ENCODE measurements around the gene CHN1. TPM values are rescaled to one million over a fixed set of nuclear protein-coding genes. Genes with fewer than 3 reads are reported as not detected.

The CHN1 gene
- total RNA-seq, 2 experiments from 2014 or later = 0.62 to 1.2 TPM

DNA sequence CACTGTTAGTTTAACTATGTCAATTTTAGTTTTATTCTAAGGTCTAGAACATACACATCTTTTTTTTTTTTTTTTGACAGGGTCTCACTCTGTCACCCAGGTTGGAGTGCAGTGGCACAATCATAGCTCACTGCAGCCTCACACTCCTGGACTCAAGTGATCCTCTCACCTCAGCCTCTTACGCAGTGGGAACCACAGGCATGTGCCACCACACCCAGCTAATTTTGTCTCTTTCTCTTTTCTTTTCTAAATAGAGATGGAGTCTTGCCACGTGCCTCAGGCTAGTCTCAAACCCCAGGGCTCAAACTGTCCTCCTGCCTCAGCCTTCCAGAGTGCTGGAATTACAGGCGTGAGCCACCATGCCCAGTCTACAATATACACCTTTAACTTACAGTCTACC is 171.4 kb downstream of the CHN1 start:
- DNase-seq = no peak
- ChIA-PET POLR2A (no interaction called here), CTCF (interaction anchor here (0.7 kb wide), 1 partner anchor 59 kb away, joined by 3 read pairs; no protein-coding TSS in a partner anchor)
- peaks cover 7% of the 10 kb centered on the region for H3K36me3 Mint-ChIP-seq (ENCODE audit: low read depth)
- H3K9me3 Mint-ChIP-seq = peaks cover 17% of the 10 kb centered on the region
- H3K4me1 Mint-ChIP-seq = peaks cover 21% of the 10 kb centered on the region
- H3K27me3 Mint-ChIP-seq = no peaks in the 10 kb centered on the region
- H3K27ac Mint-ChIP-seq = no peak overlapping the region
- no peak overlapping the region for H3K4me3 Mint-ChIP-seq

DNA sequence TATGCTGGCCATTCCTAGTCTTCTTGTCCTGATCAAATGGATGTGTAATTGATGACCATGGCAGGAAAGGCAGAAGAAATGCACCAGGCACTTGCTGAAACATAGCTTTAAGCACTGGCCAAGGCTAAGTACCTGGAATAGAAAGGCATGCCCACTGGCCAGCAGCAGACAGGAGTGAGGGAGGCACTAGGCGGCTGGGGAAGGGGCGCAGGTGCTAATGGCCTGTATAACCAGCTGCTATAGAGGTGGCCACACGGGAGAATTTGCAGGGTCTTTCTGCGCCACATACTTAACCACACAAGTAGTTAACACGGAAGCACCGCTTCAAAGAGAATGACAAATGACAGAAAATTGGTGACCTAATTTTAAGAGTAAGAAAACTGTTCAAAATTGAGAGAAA is 174.6 kb downstream of the CHN1 start:
- CTCF ChIA-PET = no interaction called here
- DNase-seq = no peak
- no peaks in the 10 kb centered on the region for H3K27me3 Mint-ChIP-seq
- POLR2A ChIA-PET = no interaction called here
- peaks cover 15% of the 10 kb centered on the region for H3K4me1 Mint-ChIP-seq
- H3K4me3 Mint-ChIP-seq = no peak overlapping the region
- H3K27ac Mint-ChIP-seq = no peak overlapping the region
- peaks cover 15% of the 10 kb centered on the region for H3K9me3 Mint-ChIP-seq
- H3K36me3 Mint-ChIP-seq (ENCODE audit: low read depth) = peaks cover 7% of the 10 kb centered on the region

GRCh38 chr2:174829550-174829949 is 175.6 kb downstream of the CHN1 start:
- H3K4me3 Mint-ChIP-seq = no peak overlapping the region
- H3K27me3 Mint-ChIP-seq = no peaks in the 10 kb centered on the region
- no peak for DNase-seq
- no peak overlapping the region for H3K27ac Mint-ChIP-seq
- H3K36me3 Mint-ChIP-seq (ENCODE audit: low read depth) = peaks cover 7% of the 10 kb centered on the region
- H3K9me3 Mint-ChIP-seq = peaks cover 10% of the 10 kb centered on the region
- ChIA-PET POLR2A (no interaction called here), CTCF (interaction anchor here (0.7 kb wide), 1 partner anchor 154 kb away, joined by 3 read pairs; no protein-coding TSS in a partner anchor)
- peaks cover 12% of the 10 kb centered on the region for H3K4me1 Mint-ChIP-seq

DNA sequence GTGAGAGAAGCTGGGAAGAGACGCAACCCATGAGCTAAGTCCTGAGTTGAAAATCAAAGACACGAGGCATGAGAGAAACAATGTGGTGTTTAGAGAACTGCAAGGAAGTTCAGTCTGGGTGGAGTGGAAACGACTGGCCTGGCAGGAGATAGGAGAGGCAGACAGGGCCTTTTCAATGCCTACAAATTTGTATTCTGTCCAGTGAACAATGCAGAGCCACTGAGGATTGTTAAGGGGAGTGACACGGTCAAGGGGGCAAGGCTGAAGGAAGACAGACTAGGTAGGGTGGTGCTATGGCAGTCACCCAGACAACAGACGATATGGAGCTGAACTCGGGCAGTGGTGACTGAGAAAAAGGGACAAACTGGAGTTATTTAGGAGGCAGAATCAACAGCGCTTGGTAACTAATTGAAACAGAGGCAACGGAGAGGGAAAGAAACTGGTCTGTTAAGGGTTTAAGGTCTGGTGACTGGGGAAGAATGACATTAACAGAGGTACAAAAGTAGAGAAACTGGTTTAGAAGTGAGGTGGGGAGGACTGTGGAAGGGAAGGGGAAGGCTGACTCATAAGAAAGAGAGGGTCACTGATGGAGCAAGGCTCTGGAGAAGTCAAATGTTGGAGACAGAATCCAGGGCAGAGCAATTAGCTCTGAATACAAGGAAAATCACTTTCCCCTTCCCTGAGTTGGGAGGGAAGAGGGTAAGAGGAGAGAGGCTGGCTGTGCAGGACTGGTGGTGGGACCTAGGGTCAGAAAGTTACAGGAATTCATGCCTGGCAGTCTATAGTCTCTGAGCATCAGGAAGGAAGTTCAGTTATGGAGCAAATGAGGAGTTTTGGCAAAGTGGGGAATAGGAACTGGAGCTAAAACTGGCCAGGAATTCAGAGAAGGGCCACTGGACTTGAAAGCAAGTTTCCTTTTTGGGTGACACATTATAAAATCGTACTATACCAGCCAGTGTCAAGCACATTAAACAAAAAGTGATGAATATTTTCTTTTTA is 177.5 kb downstream of the CHN1 start:
- Mint-ChIP-seq H3K4me3 (no peak overlapping the region), H3K27me3 (no peaks in the 10 kb centered on the region), H3K36me3 (ENCODE audit: low read depth) (no peaks in the 10 kb centered on the region), H3K4me1 (no peaks in the 10 kb centered on the region), H3K9me3 (no peaks in the 10 kb centered on the region), H3K27ac (no peak overlapping the region)
- DNase-seq = no peak
- ChIA-PET POLR2A (no interaction called here), CTCF (interaction anchor here (0.5 kb wide), 1 partner anchor 112 kb away, joined by 3 read pairs; no protein-coding TSS in a partner anchor)

DNA sequence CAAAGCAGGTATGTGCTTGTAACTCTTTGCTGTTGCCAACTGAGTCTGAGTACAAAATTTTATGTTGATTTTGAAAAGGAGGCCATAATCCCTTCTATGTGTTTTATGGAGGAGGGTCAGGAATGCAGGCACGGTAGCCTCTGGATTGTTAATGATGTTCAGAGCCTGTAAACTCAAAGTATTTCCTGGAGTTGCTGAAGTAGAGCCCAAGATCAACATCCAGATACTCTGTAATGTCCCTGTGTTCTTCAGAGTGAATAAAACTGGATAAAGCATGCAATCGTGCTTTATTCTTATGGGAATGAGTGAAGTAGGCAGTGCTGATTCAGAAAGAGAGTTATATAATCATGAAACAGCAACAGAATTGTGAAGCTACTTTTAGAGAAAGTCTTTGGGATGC is 179.1 kb downstream of the CHN1 start:
- no peak overlapping the region for H3K4me3 Mint-ChIP-seq
- CTCF ChIA-PET = no interaction called here
- H3K4me1 Mint-ChIP-seq = no peaks in the 10 kb centered on the region

DNA sequence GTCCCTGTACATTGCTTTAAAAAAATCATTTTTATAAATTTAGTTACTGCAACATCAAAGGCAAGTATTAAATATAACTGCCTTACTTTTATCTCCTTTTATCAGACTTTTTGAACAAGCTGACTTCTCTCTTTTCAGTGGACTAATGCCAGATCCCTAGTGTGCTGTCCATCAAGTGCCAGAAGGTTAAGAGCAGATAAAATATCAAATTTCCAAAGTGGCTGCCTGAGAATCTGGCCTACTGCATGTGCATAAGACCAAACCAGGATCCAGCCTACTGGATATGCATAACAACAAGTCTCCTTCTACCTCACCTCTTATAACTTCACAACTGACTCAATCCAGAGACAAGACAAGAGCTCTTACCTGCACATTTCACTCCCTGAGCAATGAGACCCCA is 181.1 kb downstream of the CHN1 start:
- ChIA-PET CTCF (no interaction called here), POLR2A (no interaction called here)
- Mint-ChIP-seq H3K27ac (no peak overlapping the region), H3K27me3 (no peaks in the 10 kb centered on the region), H3K4me3 (no peak overlapping the region), H3K36me3 (ENCODE audit: low read depth) (no peaks in the 10 kb centered on the region), H3K4me1 (no peaks in the 10 kb centered on the region), H3K9me3 (no peaks in the 10 kb centered on the region)
- DNase-seq = no peak

More for the DNA sequence above, 179.1 kb downstream of the CHN1 start:
- Mint-ChIP-seq H3K36me3 (ENCODE audit: low read depth) (no peaks in the 10 kb centered on the region), H3K27me3 (no peaks in the 10 kb centered on the region), H3K27ac (no peak overlapping the region), H3K9me3 (no peaks in the 10 kb centered on the region)
- no peak for DNase-seq
- POLR2A ChIA-PET = no interaction called here

GRCh38 chr2:174821628-174822027 is 183.6 kb downstream of the CHN1 start:
- H3K27ac Mint-ChIP-seq = no peak overlapping the region
- H3K27me3 Mint-ChIP-seq = no peaks in the 10 kb centered on the region
- no peak overlapping the region for H3K4me3 Mint-ChIP-seq
- H3K36me3 Mint-ChIP-seq (ENCODE audit: low read depth) = no peaks in the 10 kb centered on the region
- no peaks in the 10 kb centered on the region for H3K4me1 Mint-ChIP-seq
- CTCF ChIA-PET = no interaction called here
- POLR2A ChIA-PET = no interaction called here
- no peak for DNase-seq
- no peaks in the 10 kb centered on the region for H3K9me3 Mint-ChIP-seq

DNA sequence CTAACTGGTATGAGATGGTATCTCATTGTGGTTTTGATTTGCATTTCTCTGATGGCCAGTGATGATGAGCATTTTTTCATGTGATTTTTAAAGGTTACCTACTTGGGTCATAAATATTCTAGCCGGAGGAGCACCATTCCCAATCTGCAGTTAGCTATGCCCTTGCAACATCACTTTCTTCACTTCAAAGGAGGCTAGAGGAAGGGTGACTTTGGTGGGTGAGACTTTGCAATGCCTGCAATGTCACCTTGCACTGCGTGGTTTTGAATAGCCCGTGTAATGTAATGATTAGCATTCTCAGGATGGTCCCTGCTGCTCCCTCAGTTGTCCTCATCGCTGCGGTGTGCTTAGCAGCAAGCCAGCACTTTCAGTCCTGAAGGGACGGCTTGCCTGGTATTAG is 184.8 kb downstream of the CHN1 start:
- Mint-ChIP-seq H3K27ac (no peak overlapping the region), H3K4me1 (no peaks in the 10 kb centered on the region), H3K36me3 (ENCODE audit: low read depth) (no peaks in the 10 kb centered on the region), H3K27me3 (no peaks in the 10 kb centered on the region), H3K9me3 (no peaks in the 10 kb centered on the region), H3K4me3 (no peak overlapping the region)
- ChIA-PET POLR2A (no interaction called here), CTCF (no interaction called here)
- no peak for DNase-seq

GRCh38 chr2:174815526-174815925 is 189.7 kb downstream of the CHN1 start:
- no peak overlapping the region for H3K4me3 Mint-ChIP-seq
- no peak for DNase-seq
- ChIA-PET CTCF (interaction anchor here (0.7 kb wide), 1 partner anchor 22 kb away, joined by 3 read pairs; no protein-coding TSS in a partner anchor), POLR2A (no interaction called here)
- H3K36me3 Mint-ChIP-seq (ENCODE audit: low read depth) = no peaks in the 10 kb centered on the region
- peaks cover 2% of the 10 kb centered on the region for H3K4me1 Mint-ChIP-seq
- H3K27ac Mint-ChIP-seq = no peak overlapping the region
- no peaks in the 10 kb centered on the region for H3K27me3 Mint-ChIP-seq
- H3K9me3 Mint-ChIP-seq = no peaks in the 10 kb centered on the region

DNA sequence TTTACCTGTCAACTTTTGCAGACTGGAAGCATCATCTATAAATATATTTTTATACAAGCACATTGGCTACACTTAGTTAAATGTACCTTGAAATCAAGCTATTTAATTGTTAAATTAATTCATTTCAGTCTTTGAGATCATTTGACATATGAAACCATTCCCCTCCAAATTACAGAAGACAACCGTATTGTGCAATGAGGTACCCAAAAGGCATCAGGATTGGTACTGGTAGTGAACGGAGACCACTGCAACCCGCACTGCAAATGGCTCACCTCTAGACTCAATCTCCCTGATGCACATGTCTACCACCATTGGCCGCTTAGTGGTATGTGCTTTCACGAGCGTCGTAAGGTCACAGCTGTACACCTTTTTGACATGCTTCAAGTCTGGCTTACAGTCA is 193.1 kb downstream of the CHN1 start:
- peaks cover 2% of the 10 kb centered on the region for H3K4me1 Mint-ChIP-seq
- ChIA-PET CTCF (no interaction called here), POLR2A (no interaction called here)
- no peaks in the 10 kb centered on the region for H3K9me3 Mint-ChIP-seq
- H3K36me3 Mint-ChIP-seq (ENCODE audit: low read depth) = no peaks in the 10 kb centered on the region
- no peaks in the 10 kb centered on the region for H3K27me3 Mint-ChIP-seq
- no peak for DNase-seq
- H3K4me3 Mint-ChIP-seq = no peak overlapping the region
- no peak overlapping the region for H3K27ac Mint-ChIP-seq

- POLR2A ChIA-PET = no interaction called here
These were observed 197.2 kb downstream of the CHN1 start for GRCh38 chr2:174807931-174808330.

GRCh38 chr2:174805803-174806202 is 199.4 kb downstream of the CHN1 start:
- CTCF ChIA-PET = interaction anchor here (1.2 kb wide), 1 partner anchor 9 kb away, joined by 3 read pairs; no protein-coding TSS in a partner anchor
- H3K4me3 Mint-ChIP-seq = no peak overlapping the region
- H3K36me3 Mint-ChIP-seq (ENCODE audit: low read depth) = no peaks in the 10 kb centered on the region
- H3K27me3 Mint-ChIP-seq = peaks cover 5% of the 10 kb centered on the region
- H3K9me3 Mint-ChIP-seq = no peaks in the 10 kb centered on the region
- peaks cover 2% of the 10 kb centered on the region for H3K4me1 Mint-ChIP-seq
- no peak overlapping the region for H3K27ac Mint-ChIP-seq
- POLR2A ChIA-PET = no interaction called here
- DNase-seq = no peak

More at GRCh38 chr2:174807931-174808330, 197.2 kb downstream of the CHN1 start:
- no peak overlapping the region for H3K4me3 Mint-ChIP-seq
- H3K36me3 Mint-ChIP-seq (ENCODE audit: low read depth) = no peaks in the 10 kb centered on the region
- no peak for DNase-seq
- peaks cover 5% of the 10 kb centered on the region for H3K27me3 Mint-ChIP-seq
- peaks cover 2% of the 10 kb centered on the region for H3K4me1 Mint-ChIP-seq
- no peaks in the 10 kb centered on the region for H3K9me3 Mint-ChIP-seq
- CTCF ChIA-PET = interaction anchor here (0.7 to 0.8 kb wide), 2 partner anchors 13 to 35 kb away, joined by 3 read pairs; no protein-coding TSS in a partner anchor
- H3K27ac Mint-ChIP-seq = no peak overlapping the region

DNA sequence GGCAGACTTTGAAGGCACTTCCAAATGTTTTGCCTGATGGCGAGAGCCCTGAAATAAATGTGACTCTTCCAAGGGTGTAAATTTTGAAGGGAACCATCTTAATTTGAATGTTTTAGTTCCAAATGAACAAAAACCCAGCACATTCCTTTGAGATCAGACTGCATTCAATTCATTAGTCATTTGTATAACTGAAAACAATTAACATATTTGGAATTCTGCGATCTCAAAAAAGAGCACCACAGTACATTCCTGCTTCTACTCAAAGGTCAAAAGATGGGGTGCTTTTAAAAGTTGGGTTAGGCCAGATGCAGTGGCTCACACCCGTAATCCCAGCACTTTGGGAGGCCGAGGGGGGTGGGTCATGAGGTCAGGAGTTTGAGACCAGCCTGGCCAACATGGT is 202.7 kb downstream of the CHN1 start:
- POLR2A ChIA-PET = no interaction called here
- no peak overlapping the region for H3K4me3 Mint-ChIP-seq
- H3K9me3 Mint-ChIP-seq = no peaks in the 10 kb centered on the region
- no peak overlapping the region for H3K27ac Mint-ChIP-seq
- no peaks in the 10 kb centered on the region for H3K36me3 Mint-ChIP-seq (ENCODE audit: low read depth)
- CTCF ChIA-PET = interaction anchor here (1.6 kb wide), 1 partner anchor 10 kb away, joined by 3 read pairs; no protein-coding TSS in a partner anchor
- no peak for DNase-seq
- H3K27me3 Mint-ChIP-seq = peaks cover 5% of the 10 kb centered on the region
- H3K4me1 Mint-ChIP-seq = no peaks in the 10 kb centered on the region

Data from activated CD4-positive, alpha-beta T cell treated with anti-CD3 and anti-CD28 coated beads, Interleukin-2, amount 10 ng/mL, durations not matched to agents 7 days and 5 days (primary cell).